H1 (cell line): ENCODE measurements around the gene ZNF521.

Experiments used
- CEBPB ChIP-seq: IDR thresholded peaks from 2 replicates; pipeline ENCODE4 v1.6.1; 2012; ENCODE audit warnings: low read depth, low read length
- EZH2 ChIP-seq: fragments of 200-600 bp; sonication (generic); IDR thresholded peaks from 2 replicates; pipeline ENCODE4 v1.7.1; 2012; ENCODE audit warnings: low read depth, mild to moderate bottlenecking, moderate library complexity, low read length, inconsistent platforms; ENCODE audit not compliant: severe bottlenecking
- SIRT6 ChIP-seq: IDR thresholded peaks from one replicate; pipeline ENCODE4 v1.7.1; 2012; ENCODE audit warnings: low read length, inconsistent platforms
- SIX5 ChIP-seq: IDR thresholded peaks from 2 replicates; pipeline ENCODE4 v1.6.1; 2011; ENCODE audit warnings: mild to moderate bottlenecking, low read depth, low read length
- TAF1 ChIP-seq: IDR thresholded peaks from 2 replicates; pipeline ENCODE4 v1.6.1; 2011; ENCODE audit warnings: mild to moderate bottlenecking, low read depth, low read length

DNA sequence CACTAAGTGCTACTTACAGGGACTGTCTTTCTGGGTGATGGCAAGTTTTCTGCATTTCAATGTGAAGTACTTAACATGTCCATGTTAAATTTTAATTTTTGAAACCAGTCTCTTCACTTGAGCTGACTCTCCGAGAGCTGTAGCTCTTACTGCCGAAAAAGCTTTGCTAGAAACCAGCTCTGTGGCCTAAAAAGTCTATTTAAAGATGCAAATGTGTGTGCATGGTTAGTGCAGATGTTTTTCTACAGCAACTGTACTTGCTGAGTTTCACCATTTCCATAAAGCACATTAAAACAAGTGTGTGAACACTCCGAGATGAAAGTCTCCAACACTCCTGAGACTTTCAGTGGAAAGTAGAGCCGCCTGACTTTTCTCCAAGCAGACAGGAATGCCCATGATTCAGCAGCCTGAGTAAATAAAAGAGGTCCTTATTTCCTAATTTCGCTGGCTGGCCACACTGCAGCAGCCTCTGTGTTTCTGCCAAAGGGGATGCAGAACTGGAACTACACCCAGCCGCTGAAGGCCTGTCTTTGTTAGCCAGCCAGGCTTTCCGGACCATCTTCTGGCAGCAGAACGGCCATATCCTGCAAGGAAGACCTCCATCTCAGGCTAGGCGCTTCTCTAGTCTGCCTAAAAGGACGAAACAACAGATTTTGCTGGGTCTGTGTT, 121.2 kb downstream of the ZNF521 start:
- TF ChIP-seq SIX5 (no peak), SIRT6 (no peak), CEBPB (no peak), TAF1 (no peak), EZH2 (no peak)
